IPS DF 6.9 (cell line): ENCODE data around the gene ARID3C.
A peak's percentile ranks its signal among the peaks of the same experiment; 100 is the strongest.

Source experiments
- DNase-seq: peaks from one replicate; pipeline ENCODE4 v3.0.0-alpha.2; 2013; ENCODE audit warnings: low read depth, low spot score
- H3K27ac ChIP-seq: one replicate; pipeline ENCODE4 v1.5.1; 2013; ENCODE audit warnings: low read length, control low read depth
- H3K27me3 ChIP-seq: 2 replicates; pipeline ENCODE4 v1.6.1; 2013; ENCODE audit warnings: mild to moderate bottlenecking, low read length; ENCODE audit not compliant: control insufficient read depth, insufficient read depth
- H3K36me3 ChIP-seq: 2 replicates; pipeline ENCODE4 v1.6.1; 2013; ENCODE audit warnings: low read length; ENCODE audit not compliant: control insufficient read depth, insufficient read depth
- H3K4me1 ChIP-seq: 2 replicates; pipeline ENCODE4 v1.6.1; 2013; ENCODE audit warnings: low read length; ENCODE audit not compliant: control insufficient read depth, insufficient read depth
- H3K4me3 ChIP-seq: 2 replicates; pipeline ENCODE4 v1.5.1; 2013; ENCODE audit warnings: mild to moderate bottlenecking, low read length
- H3K9me3 ChIP-seq: 2 replicates; pipeline ENCODE4 v1.6.1; 2013; ENCODE audit warnings: low read length, inconsistent platforms; ENCODE audit not compliant: control insufficient read depth, insufficient read depth
- WGBS: extraction: QIAGEN DNeasy Blood & Tissue Kit; methylation state at CpG from one replicate; pipeline ENCODE4 v1.1.7; 2013; ENCODE audit warnings: mixed read lengths, missing lambda C conversion rate; ENCODE audit not compliant: insufficient read length, insufficient coverage; 5-methylcytosine and 5-hydroxymethylcytosine counted together

ARID3C gene, protein sequence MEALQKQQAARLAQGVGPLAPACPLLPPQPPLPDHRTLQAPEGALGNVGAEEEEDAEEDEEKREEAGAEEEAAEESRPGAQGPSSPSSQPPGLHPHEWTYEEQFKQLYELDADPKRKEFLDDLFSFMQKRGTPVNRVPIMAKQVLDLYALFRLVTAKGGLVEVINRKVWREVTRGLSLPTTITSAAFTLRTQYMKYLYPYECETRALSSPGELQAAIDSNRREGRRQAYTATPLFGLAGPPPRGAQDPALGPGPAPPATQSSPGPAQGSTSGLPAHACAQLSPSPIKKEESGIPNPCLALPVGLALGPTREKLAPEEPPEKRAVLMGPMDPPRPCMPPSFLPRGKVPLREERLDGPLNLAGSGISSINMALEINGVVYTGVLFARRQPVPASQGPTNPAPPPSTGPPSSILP

DNA sequence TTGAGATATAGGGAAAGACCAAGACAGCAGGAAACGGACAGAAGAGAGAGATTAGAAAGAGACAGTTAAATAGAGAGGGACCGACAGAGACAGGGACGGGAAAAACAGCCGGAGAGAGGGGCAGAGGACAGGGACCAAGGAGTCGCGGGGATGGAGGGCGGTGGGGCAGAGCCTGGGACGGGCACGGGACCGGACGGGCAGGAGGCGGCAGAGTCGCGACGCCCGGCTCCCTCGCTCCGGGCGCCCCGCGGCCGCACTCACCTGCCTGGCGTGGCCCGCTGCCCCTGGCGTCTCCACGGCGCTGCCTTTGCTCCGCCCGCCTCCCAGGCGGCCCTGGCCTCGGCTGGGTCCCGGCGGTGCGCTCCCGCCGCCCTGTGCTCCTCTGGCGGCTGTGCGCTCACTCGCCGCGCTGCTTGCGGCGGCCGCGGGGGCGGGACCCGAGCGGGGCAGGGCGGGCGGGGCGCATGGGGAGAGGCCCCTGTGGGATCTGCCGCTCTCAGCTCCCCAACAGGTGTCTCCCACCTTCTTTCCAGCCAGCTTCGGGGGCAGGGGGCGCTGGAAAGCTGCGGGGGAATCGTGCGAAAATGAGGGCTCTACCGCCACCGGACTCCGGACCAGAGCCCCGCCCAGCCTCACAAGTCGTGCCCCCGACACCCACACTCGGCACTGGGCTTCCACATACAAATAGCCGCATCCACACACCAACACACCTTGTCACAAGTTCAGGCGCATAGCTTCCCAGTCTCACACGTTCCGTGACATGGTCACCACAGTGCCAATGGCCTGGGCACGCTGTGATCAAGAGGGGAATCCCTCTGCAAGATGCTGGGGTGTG, at the start of gene ARID3C:
Gene ARID3C (minus strand): TSS at position 411 of the 835 bp plus-strand sequence. CDS start 1,052 bp downstream, outside the sequence.
- no peak within 1 kb of the TSS for H3K27ac ChIP-seq
- DNase-seq = no peak
- no peaks in the 10 kb centered on the region for H3K9me3 ChIP-seq
- H3K4me1 ChIP-seq = no peaks in the 10 kb centered on the region
- no peaks in the 10 kb centered on the region for H3K36me3 ChIP-seq
- peak within 1 kb of the TSS; percentile 10; the same call in 1 of the 2 replicates for H3K4me3 ChIP-seq
- WGBS = no CpG with 5 or more reads among the region's 69 CpGs
- peaks cover 64% of the 10 kb centered on the region for H3K27me3 ChIP-seq

DNA sequence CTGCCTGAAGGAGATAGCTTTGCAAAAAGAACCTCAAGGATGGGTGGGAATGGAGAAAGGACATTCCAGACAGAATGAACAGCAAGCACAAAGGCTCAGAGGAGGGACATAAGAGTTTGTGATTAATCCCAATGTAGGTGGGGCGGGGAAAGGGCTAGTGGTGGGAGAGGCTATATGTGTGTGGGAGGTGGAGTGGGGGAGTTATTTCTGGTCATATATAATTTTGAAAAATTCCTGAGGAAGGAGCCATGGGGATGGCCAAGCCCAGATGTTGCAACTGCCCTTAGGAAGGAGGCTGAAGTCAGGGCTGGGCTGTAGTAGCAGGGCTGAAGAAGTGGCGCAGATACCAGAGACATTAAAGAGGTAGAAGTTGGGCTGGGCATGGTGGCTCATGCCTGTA, 47.0 kb upstream of the ARID3C start:
- Histone ChIP-seq H3K4me3 (no peak overlapping the region), H3K27ac (no peak overlapping the region), H3K36me3 (no peaks in the 10 kb centered on the region), H3K9me3 (no peaks in the 10 kb centered on the region), H3K4me1 (no peaks in the 10 kb centered on the region), H3K27me3 (no peaks in the 10 kb centered on the region)
- no peak for DNase-seq
- WGBS = no CpG with 5 or more reads among the region's 2 CpGs

DNA sequence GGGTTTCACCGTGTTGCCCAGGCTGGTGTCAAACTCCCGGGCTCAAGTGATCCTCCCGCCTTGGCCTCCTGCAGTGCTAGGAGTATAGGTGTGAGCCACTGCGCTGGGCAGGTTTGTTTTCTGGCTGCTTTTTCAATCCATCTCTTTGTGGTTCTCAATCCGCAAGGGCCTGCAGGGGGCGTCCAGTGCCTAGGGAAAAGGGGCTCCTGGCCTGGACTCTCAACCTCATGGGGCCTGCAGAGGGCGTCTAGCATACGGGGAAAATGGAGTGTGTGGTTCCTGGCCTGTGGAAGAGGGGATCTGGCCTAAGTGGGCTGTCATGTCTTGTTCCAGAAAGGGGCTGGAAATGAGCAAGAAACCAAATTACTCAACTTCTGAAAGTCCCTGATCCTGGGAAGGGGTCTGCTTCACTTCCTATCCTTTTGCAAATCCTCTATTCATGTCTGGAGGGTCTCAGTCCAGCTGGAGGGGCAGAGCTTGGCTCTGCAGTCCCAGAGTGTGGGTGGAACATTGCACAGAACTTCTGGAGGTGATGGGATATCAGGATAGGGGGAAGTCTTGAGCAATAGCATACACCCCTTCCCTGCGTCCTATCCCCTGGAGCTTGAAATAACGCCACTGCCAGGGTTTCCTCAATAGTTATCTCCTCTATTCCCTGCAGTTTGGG, 46.3 kb upstream of the ARID3C start:
- H3K9me3 ChIP-seq = no peaks in the 10 kb centered on the region
- peak; percentile 74 for DNase-seq
- no peaks in the 10 kb centered on the region for H3K36me3 ChIP-seq
- no peak overlapping the region for H3K4me3 ChIP-seq
- H3K4me1 ChIP-seq = no peaks in the 10 kb centered on the region
- no peak overlapping the region for H3K27ac ChIP-seq
- no peaks in the 10 kb centered on the region for H3K27me3 ChIP-seq
- WGBS = no CpG with 5 or more reads among the region's 10 CpGs

DNA sequence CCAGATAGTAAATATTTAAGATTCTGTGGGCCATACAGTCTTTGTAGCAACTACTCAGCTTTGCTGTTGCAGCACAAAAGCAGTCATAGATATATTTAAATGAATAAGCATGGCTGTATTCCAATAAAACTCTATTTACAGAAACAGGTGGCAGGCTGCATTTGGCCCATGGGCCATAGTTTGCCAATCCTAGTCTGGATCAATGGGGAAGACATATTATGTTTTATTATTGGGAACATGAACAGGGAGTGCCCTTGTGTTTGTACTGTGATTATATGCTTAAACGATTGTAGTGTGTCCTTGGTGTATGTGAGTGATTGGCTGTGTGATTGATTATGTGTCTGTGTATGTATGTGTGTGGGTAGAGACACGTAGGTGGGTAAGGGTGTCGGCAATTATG, 45.6 kb upstream of the ARID3C start:
- no peaks in the 10 kb centered on the region for H3K4me1 ChIP-seq
- H3K36me3 ChIP-seq = no peaks in the 10 kb centered on the region
- 100% methylated on average over 2 of the region's 3 CpGs for WGBS
- no peaks in the 10 kb centered on the region for H3K27me3 ChIP-seq
- DNase-seq = no peak
- H3K27ac ChIP-seq = no peak overlapping the region
- H3K9me3 ChIP-seq = no peaks in the 10 kb centered on the region
- H3K4me3 ChIP-seq = no peak overlapping the region

DNA sequence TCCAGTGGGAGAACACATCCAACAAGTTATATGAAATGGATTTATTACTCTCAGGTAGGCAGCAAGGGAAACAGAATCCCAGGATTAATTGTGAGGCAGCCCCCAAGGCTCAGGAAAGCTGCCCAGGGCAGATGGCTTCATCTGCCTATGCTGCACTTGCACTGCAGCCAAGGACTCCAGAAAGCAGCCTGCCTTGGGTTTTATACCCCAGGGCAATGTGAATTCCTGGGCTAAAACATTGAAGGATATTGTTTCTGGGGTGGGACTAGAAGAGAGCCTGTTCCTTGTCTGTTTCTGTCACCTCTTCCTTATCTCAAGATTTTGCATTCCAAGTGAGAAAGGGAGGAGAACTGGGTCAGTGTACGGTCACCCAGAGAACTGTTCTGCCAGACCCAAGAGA, 42.4 kb upstream of the ARID3C start:
- Histone ChIP-seq H3K36me3 (no peaks in the 10 kb centered on the region), H3K27me3 (no peaks in the 10 kb centered on the region), H3K27ac (no peak overlapping the region), H3K4me1 (no peaks in the 10 kb centered on the region), H3K9me3 (no peaks in the 10 kb centered on the region), H3K4me3 (no peak overlapping the region)
- DNase-seq = no peak
- WGBS = no CpG with 5 or more reads among the region's 1 CpG

DNA sequence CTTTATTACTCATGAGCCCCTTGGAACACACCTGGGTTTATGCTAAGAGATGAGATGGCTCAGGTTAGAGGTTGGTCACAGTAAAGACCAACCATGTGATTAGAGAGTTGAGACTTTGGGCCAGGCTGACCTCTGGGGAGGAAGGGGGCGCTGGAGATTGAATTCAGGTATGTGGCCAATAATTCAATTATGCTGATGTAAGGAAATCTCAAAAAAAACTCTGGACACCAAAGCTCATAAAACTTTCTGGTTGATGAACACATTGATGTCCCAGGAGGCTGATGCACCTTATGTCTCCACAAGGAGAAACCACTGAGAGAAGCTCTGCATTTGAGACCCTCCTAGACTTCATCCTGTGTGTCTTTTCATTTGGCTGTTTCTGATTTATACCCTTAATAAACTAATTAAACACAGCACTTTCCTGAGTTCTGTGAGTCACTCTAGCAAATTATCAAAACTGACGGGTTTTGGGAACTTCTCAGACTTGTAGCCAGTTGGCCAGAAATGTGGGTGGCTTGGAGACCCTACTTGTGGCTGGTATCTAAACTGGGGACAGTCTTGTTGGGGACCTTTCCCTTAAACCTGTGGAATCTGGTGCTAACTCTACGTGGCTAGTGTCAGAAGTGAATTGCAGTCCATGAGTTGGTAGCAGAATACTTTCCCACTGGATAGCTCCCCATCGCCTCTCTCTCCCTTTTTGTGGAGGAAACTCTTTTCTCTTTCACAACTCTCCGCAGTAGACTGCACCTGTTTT, 41.1 kb upstream of the ARID3C start:
- H3K36me3 ChIP-seq = no peaks in the 10 kb centered on the region
- no peak overlapping the region for H3K27ac ChIP-seq
- WGBS = no CpG with 5 or more reads among the region's 5 CpGs
- no peak overlapping the region for H3K4me3 ChIP-seq
- H3K9me3 ChIP-seq = no peaks in the 10 kb centered on the region
- no peak for DNase-seq
- H3K4me1 ChIP-seq = no peaks in the 10 kb centered on the region
- H3K27me3 ChIP-seq = no peaks in the 10 kb centered on the region

DNA sequence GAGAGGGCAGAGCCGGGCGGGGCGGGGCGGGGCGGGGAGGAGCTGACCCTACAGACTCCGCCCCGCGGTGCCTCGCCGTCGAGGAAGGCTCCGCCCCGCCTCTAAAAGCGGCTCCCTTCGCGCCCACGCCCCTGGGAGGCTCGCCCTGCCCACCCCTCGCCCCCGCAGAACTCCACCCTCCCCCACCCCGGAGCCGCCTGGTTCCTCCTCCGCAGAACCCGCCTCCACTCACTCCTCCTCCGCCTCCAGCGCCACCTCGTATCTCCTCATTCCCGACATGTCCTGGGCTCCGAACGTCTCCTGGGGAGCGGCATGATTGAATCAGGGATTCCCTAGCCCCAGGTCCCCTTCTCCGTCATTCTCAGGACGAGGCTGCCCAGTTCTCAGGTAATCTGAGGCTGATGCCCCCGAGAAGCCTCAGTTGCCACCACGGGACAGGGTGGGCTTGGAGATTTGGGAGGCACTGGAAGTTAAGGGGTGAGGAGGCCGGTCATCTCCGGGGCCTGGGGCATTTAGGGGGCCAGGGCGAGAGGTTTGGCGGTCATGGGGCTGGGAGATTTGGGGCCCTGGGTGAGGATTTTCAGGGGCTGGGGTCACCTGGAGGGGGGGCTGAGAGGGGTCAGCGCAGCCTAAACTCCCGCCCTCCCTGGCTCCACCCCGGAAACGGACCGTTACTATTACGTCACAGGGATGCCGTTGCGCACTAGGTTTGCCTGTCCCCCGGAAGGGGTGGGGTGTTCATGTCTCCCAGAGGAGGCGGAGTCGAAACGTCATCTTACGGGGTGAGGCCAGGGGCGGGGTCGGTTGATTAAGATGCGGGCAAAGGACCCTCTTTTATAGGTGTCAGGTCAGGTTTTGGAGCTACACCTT, 36.8 kb upstream of the ARID3C start:
- WGBS = no CpG with 5 or more reads among the region's 55 CpGs
- no peaks in the 10 kb centered on the region for H3K9me3 ChIP-seq
- H3K27me3 ChIP-seq = no peaks in the 10 kb centered on the region

DNA sequence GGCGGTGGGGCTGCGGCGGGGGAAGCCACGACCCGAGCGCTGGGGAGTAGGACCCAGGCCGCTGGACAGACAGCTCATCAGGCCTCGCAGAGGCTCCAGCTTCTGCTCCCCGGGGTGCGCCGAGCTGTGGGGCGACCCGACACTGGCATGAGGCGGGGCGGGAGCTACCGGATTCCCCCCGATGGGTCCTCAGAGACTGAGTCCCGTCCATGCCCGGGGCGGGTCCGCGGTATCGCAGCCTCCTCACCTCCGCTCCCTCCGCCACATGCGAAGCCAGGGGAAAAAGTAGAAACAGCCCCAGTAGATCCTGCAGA, 36.2 kb upstream of the ARID3C start:
- Histone ChIP-seq H3K4me1 (0 out of 2 replicates have a peak, but pooled peaks cover 3% of the 10 kb centered on the region), H3K36me3 (no peaks in the 10 kb centered on the region), H3K4me3 (peak overlapping the region; percentile 48; the same call in 1 of the 2 replicates), H3K9me3 (no peaks in the 10 kb centered on the region), H3K27me3 (no peaks in the 10 kb centered on the region), H3K27ac (no peak overlapping the region)
- WGBS = no CpG with 5 or more reads among the region's 26 CpGs
- DNase-seq = no peak

More for the DNA sequence above, 36.8 kb upstream of the ARID3C start:
- no peaks in the 10 kb centered on the region for H3K36me3 ChIP-seq
- no peak overlapping the region for H3K27ac ChIP-seq
- peak; percentile 86 for DNase-seq
- 0 out of 2 replicates have a peak, but pooled peaks cover 3% of the 10 kb centered on the region for H3K4me1 ChIP-seq
- H3K4me3 ChIP-seq = peak overlapping the region; percentile 81

DNA sequence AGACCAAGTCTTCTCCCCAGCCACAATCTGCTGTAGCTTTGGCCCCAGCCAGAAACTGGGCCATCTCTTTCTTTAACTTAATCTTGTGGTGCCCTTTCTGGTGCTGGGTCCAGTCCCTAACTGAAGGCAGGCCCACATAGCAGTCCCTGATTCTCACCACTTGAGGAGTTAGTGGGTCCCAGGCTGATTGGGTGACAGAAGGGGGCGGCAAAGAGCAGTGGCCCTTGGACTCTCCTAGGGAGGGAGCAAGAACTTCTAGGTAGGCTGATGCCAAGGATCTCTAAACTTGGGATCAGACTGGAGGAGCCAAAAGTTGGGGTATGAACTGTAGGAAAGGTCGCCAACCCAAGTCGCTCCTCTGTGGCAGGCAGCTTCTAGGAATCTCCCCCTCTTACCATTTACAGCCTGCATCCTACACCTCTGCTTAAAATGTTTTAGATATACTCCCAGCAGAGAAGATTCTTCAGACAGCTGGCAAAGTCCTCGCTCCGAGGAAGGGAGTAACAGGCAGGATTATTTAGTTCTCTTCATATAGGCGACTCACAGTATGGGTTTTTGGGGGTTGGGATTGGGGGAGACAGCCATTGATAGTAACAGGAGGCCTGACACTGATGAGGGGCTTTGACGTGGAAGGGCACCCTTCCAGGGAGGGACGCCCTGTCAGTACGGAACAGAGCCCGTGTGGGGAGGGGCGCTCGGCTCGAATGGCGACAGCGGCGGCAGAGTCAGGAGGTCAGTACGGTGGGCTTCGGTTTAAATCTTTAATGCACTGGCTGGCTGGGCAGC, 35.6 kb upstream of the ARID3C start:
- Histone ChIP-seq H3K4me3 (peak overlapping the region; percentile 48; the same call in 1 of the 2 replicates), H3K27me3 (no peaks in the 10 kb centered on the region), H3K27ac (no peak overlapping the region), H3K36me3 (no peaks in the 10 kb centered on the region; the same call in 1 of the 2 replicates), H3K9me3 (no peaks in the 10 kb centered on the region), H3K4me1 (peaks cover 4% of the 10 kb centered on the region; the same call in 1 of the 2 replicates)
- WGBS = no CpG with 5 or more reads among the region's 18 CpGs
- peak; percentile 70 for DNase-seq
